Ovary (tissue), 3 donors: ENCODE data around the gene XIRP2.

Source experiments
- CTCF ChIP-seq, 3 donors: fragments of 450-650 bp in 2 of 3; fragments of 200-600 bp in 1 of 3; IDR thresholded peaks; one replicate each; pipeline versions ENCODE4 v1.5.1 to v1.8.0; 2016 to 2022; ENCODE audit warnings: antibody characterized with exemption in 3 of 3, mild to moderate bottlenecking in 1 of 3
- EP300 ChIP-seq: sonication (generic); formaldehyde crosslinking; IDR thresholded peaks from one replicate; pipeline ENCODE4 v1.6.1; 2017; ENCODE audit warnings: antibody characterized with exemption
- POLR2A ChIP-seq: fragments of 450-650 bp; IDR thresholded peaks from one replicate; pipeline ENCODE4 v1.6.1; 2017; ENCODE audit warnings: antibody characterized with exemption, mild to moderate bottlenecking, moderate library complexity
- donor health status: DM: no; HTN: no; CAD: no.

- TF ChIP-seq CTCF (IDR thresholded peaks at IDR 0.05), result no peak
- TF ChIP-seq POLR2A, result no peak
- no peak for TF ChIP-seq EP300
Observed at GRCh38 chr2:167192833-167193232, 304.6 kb downstream of the XIRP2 start.
